ENCODE measurements around the gene PTPRF.
"Not testable (repeated sequence)": the region's sequence is repeated elsewhere in the genome, so short reads cannot be mapped to it uniquely, and the experiment has no call there.

PTPRF gene

GRCh38 chr1:43530483-43531106 lies at the start of gene PTPRF:
Gene PTPRF (plus strand): TSS chr1:43530883. CDS start chr1:43545076, 14,193 bp downstream.
- peak; percentile 85 for DNase-seq

- peak; percentile 31 for DNase-seq
Measured at GRCh38 chr1:43481491-43481890, 49.2 kb upstream of the PTPRF start.

GRCh38 chr1:43482215-43482614 lies 48.5 kb upstream of the PTPRF start:
- DNase-seq: no peak

GRCh38 chr1:43484367-43484766 lies 46.3 kb upstream of the PTPRF start:
- DNase-seq: no peak

GRCh38 chr1:43488165-43488564 lies 42.5 kb upstream of the PTPRF start:
- DNase-seq: no peak

- DNase-seq: no peak
Measured at GRCh38 chr1:43491061-43491460, 39.6 kb upstream of the PTPRF start.

- no peak for DNase-seq
Measured at GRCh38 chr1:43492826-43493225, 37.9 kb upstream of the PTPRF start.

GRCh38 chr1:43493661-43494450 lies 36.8 kb upstream of the PTPRF start:
- peak; percentile 49 for DNase-seq

GRCh38 chr1:43495204-43495603 lies 35.5 kb upstream of the PTPRF start:
- no peak for DNase-seq

- DNase-seq: no peak
Measured at GRCh38 chr1:43499898-43500297, 30.8 kb upstream of the PTPRF start.

GRCh38 chr1:43501806-43502205 lies 28.9 kb upstream of the PTPRF start:
- DNase-seq: not testable (repeated sequence)

GRCh38 chr1:43503534-43503933 lies 27.1 kb upstream of the PTPRF start:
- DNase-seq: no peak

GRCh38 chr1:43505077-43505780 lies 25.5 kb upstream of the PTPRF start:
- DNase-seq: no peak

GRCh38 chr1:43506233-43506632 lies 24.4 kb upstream of the PTPRF start:
- DNase-seq: no peak

GRCh38 chr1:43507296-43508295 lies 23.1 kb upstream of the PTPRF start:
- no peak for DNase-seq

GRCh38 chr1:43509007-43509739 lies 21.5 kb upstream of the PTPRF start:
- DNase-seq: no peak

GRCh38 chr1:43509740-43510375 lies 20.8 kb upstream of the PTPRF start:
- DNase-seq: no peak

GRCh38 chr1:43510621-43511020 lies 20.1 kb upstream of the PTPRF start:
- DNase-seq: no peak

- DNase-seq: no peak
Measured at GRCh38 chr1:43511394-43511793, 19.3 kb upstream of the PTPRF start.

- DNase-seq: no peak
Measured at GRCh38 chr1:43512133-43512532, 18.6 kb upstream of the PTPRF start.

- no peak for DNase-seq
Measured at GRCh38 chr1:43512681-43513080, 18.0 kb upstream of the PTPRF start.

Data from eye (tissue), 1 donor.